HUES6 (cell line): ENCODE results near the gene MED13.
"Not testable (repeated sequence)": the region's sequence is repeated elsewhere in the genome, so short reads cannot be mapped to it uniquely, and the experiment has no call there.

ENCODE experiments used
- H3K27ac ChIP-seq: 2 replicates; pipeline ENCODE4 v1.7.0; 2013; ENCODE audit warnings: low read depth, mild to moderate bottlenecking, low read length, inconsistent platforms
- H3K27me3 ChIP-seq: 2 replicates; pipeline ENCODE4 v1.6.1; 2013; ENCODE audit warnings: low read length; ENCODE audit not compliant: control insufficient read depth, insufficient read depth
- H3K36me3 ChIP-seq: 2 replicates; pipeline ENCODE4 v1.6.1; 2013; ENCODE audit warnings: low read length; ENCODE audit not compliant: control insufficient read depth, insufficient read depth
- H3K4me1 ChIP-seq: 2 replicates; pipeline ENCODE4 v1.6.1; 2013; ENCODE audit warnings: low read length; ENCODE audit not compliant: control insufficient read depth, insufficient read depth
- H3K4me3 ChIP-seq: 2 replicates; pipeline ENCODE4 v1.5.1; 2013; ENCODE audit warnings: low read depth, low read length
- H3K9ac ChIP-seq: one replicate; pipeline ENCODE4 v1.6.1; 2013; ENCODE audit warnings: mild to moderate bottlenecking, low read length
- H3K9me3 ChIP-seq: 2 replicates; pipeline ENCODE4 v1.6.1; 2013; ENCODE audit warnings: low read depth, low read length; ENCODE audit not compliant: control insufficient read depth, insufficient read depth

Gene MED13

GRCh38 chr17:62017496-62017895, 47.6 kb downstream of the MED13 start:
- Histone ChIP-seq H3K4me3 (no peak overlapping the region), H3K9ac (no peak overlapping the region), H3K27me3 (no peaks in the 10 kb centered on the region), H3K36me3 (peaks cover 65% of the 10 kb centered on the region), H3K9me3 (no peaks in the 10 kb centered on the region), H3K27ac (no peak overlapping the region), H3K4me1 (no peaks in the 10 kb centered on the region)

- H3K9ac ChIP-seq, result no peak overlapping the region
- no peaks in the 10 kb centered on the region for H3K27me3 ChIP-seq
- no peaks in the 10 kb centered on the region for H3K9me3 ChIP-seq
- H3K4me1 ChIP-seq, result no peaks in the 10 kb centered on the region
- no peak overlapping the region for H3K27ac ChIP-seq
- H3K4me3 ChIP-seq, result no peak overlapping the region
- H3K36me3 ChIP-seq, result peaks cover 77% of the 10 kb centered on the region
Observed at GRCh38 chr17:62014526-62014925, 50.6 kb downstream of the MED13 start.

GRCh38 chr17:62009220-62009619, 55.9 kb downstream of the MED13 start:
- H3K9me3 ChIP-seq, result no peaks in the 10 kb centered on the region
- no peaks in the 10 kb centered on the region for H3K27me3 ChIP-seq
- no peak overlapping the region for H3K27ac ChIP-seq
- no peaks in the 10 kb centered on the region for H3K4me1 ChIP-seq
- H3K36me3 ChIP-seq, result peaks cover 70% of the 10 kb centered on the region
- no peak overlapping the region for H3K9ac ChIP-seq
- H3K4me3 ChIP-seq, result no peak overlapping the region

- Histone ChIP-seq H3K9me3 (no peaks in the 10 kb centered on the region), H3K4me1 (no peaks in the 10 kb centered on the region), H3K9ac (no peak overlapping the region), H3K27ac (no peak overlapping the region), H3K36me3 (peaks cover 71% of the 10 kb centered on the region), H3K4me3 (no peak overlapping the region), H3K27me3 (no peaks in the 10 kb centered on the region)
Observed at GRCh38 chr17:62008294-62008693, 56.8 kb downstream of the MED13 start.

GRCh38 chr17:62004388-62004787, 60.7 kb downstream of the MED13 start:
- Histone ChIP-seq H3K27me3 (no peaks in the 10 kb centered on the region), H3K36me3 (peaks cover 39% of the 10 kb centered on the region), H3K9ac (no peak overlapping the region), H3K27ac (no peak overlapping the region), H3K4me1 (no peaks in the 10 kb centered on the region), H3K4me3 (no peak overlapping the region), H3K9me3 (no peaks in the 10 kb centered on the region)

- not testable (repeated sequence) for H3K4me3 ChIP-seq, H3K9ac ChIP-seq, H3K27ac ChIP-seq, H3K4me1 ChIP-seq, H3K27me3 ChIP-seq, H3K9me3 ChIP-seq
- H3K36me3 ChIP-seq, result peaks cover 33% of the 10 kb centered on the region
Observed at GRCh38 chr17:62003141-62003540, 61.9 kb downstream of the MED13 start.

GRCh38 chr17:62001105-62001504, 64.0 kb downstream of the MED13 start:
- H3K4me3 ChIP-seq, result no peak overlapping the region
- no peaks in the 10 kb centered on the region for H3K9me3 ChIP-seq
- H3K27me3 ChIP-seq, result no peaks in the 10 kb centered on the region
- H3K4me1 ChIP-seq, result no peaks in the 10 kb centered on the region
- H3K9ac ChIP-seq, result no peak overlapping the region
- H3K36me3 ChIP-seq, result peaks cover 36% of the 10 kb centered on the region
- no peak overlapping the region for H3K27ac ChIP-seq

- no peak overlapping the region for H3K9ac ChIP-seq
- H3K27me3 ChIP-seq, result no peaks in the 10 kb centered on the region
- no peaks in the 10 kb centered on the region for H3K9me3 ChIP-seq
- no peak overlapping the region for H3K27ac ChIP-seq
- H3K4me1 ChIP-seq, result no peaks in the 10 kb centered on the region
- H3K36me3 ChIP-seq, result peaks cover 35% of the 10 kb centered on the region
- no peak overlapping the region for H3K4me3 ChIP-seq
Observed at GRCh38 chr17:62000186-62000585, 64.9 kb downstream of the MED13 start.

GRCh38 chr17:61998534-61998933, 66.5 kb downstream of the MED13 start:
- H3K27ac ChIP-seq, H3K4me1 ChIP-seq, H3K9me3 ChIP-seq, H3K4me3 ChIP-seq, H3K9ac ChIP-seq, H3K27me3 ChIP-seq: not testable (repeated sequence)
- H3K36me3 ChIP-seq, result peaks cover 36% of the 10 kb centered on the region

- H3K9me3 ChIP-seq, result no peaks in the 10 kb centered on the region
- H3K36me3 ChIP-seq, result peaks cover 39% of the 10 kb centered on the region
- no peak overlapping the region for H3K27ac ChIP-seq
- no peak overlapping the region for H3K4me3 ChIP-seq
- no peak overlapping the region for H3K9ac ChIP-seq
- no peaks in the 10 kb centered on the region for H3K27me3 ChIP-seq
- no peaks in the 10 kb centered on the region for H3K4me1 ChIP-seq
Observed at GRCh38 chr17:61997664-61998063, 67.4 kb downstream of the MED13 start.

GRCh38 chr17:61996916-61997605, 68.0 kb downstream of the MED13 start:
- H3K4me3 ChIP-seq, result no peak overlapping the region
- no peaks in the 10 kb centered on the region for H3K9me3 ChIP-seq
- H3K4me1 ChIP-seq, result no peaks in the 10 kb centered on the region
- no peak overlapping the region for H3K9ac ChIP-seq
- no peak overlapping the region for H3K27ac ChIP-seq
- H3K27me3 ChIP-seq, result no peaks in the 10 kb centered on the region
- H3K36me3 ChIP-seq, result peaks cover 44% of the 10 kb centered on the region

GRCh38 chr17:61989509-61989908, 75.6 kb downstream of the MED13 start:
- peaks cover 74% of the 10 kb centered on the region for H3K36me3 ChIP-seq
- no peaks in the 10 kb centered on the region for H3K9me3 ChIP-seq
- H3K4me1 ChIP-seq, result no peaks in the 10 kb centered on the region
- no peak overlapping the region for H3K4me3 ChIP-seq
- no peak overlapping the region for H3K27ac ChIP-seq
- no peak overlapping the region for H3K9ac ChIP-seq
- no peaks in the 10 kb centered on the region for H3K27me3 ChIP-seq
